Mesenchymal stem cell (in vitro differentiated cells and primary cell): Measurements from ENCODE around the gene SEPTIN3.

Experiments used
- DNase-seq: peaks from one replicate; pipeline ENCODE4 v3.0.0-alpha.2; 2013
- H2AFZ ChIP-seq: one replicate; pipeline ENCODE4 v1.6.1; 2013; ENCODE audit warnings: low read depth, mild to moderate bottlenecking, control low read depth, inconsistent platforms, low read length, moderate library complexity
- H2AK5ac ChIP-seq: 2 replicates; pipeline ENCODE4 v1.6.1; 2013; ENCODE audit warnings: low read length, moderate library complexity, mild to moderate bottlenecking, inconsistent platforms; ENCODE audit not compliant: severe bottlenecking
- H2BK120ac ChIP-seq: one replicate; pipeline ENCODE4 v1.6.1; 2013; ENCODE audit warnings: low read depth, mild to moderate bottlenecking, inconsistent platforms, low read length, moderate library complexity
- H2BK12ac ChIP-seq, 2 experiments: one replicate each; pipeline ENCODE4 v1.6.1; 2013; ENCODE audit warnings: inconsistent platforms in 2 of 2, low read length in 2 of 2, mild to moderate bottlenecking in 2 of 2, moderate library complexity in 2 of 2, control low read depth in 1 of 2
- H2BK15ac ChIP-seq: one replicate; pipeline ENCODE4 v1.6.1; 2013; ENCODE audit warnings: mild to moderate bottlenecking, low read depth, inconsistent platforms; ENCODE audit not compliant: poor library complexity, severe bottlenecking
- H2BK5ac ChIP-seq: 2 replicates; pipeline ENCODE4 v1.6.1; 2013; ENCODE audit warnings: low read depth, mild to moderate bottlenecking, low read length, control low read depth, inconsistent platforms; ENCODE audit not compliant: poor library complexity, severe bottlenecking
- H3K14ac ChIP-seq, 2 experiments: one replicate each; pipeline ENCODE4 v1.6.1; 2013; ENCODE audit warnings: inconsistent platforms in 2 of 2, low read length in 2 of 2, control low read depth in 1 of 2, mild to moderate bottlenecking in 1 of 2, moderate library complexity in 1 of 2
- H3K18ac ChIP-seq, 2 experiments: one replicate each; pipeline ENCODE4 v1.6.1; 2013; ENCODE audit warnings: inconsistent platforms in 2 of 2, low read length in 2 of 2, control low read depth in 1 of 2, low read depth in 1 of 2, mild to moderate bottlenecking in 1 of 2
- H3K23ac ChIP-seq, 2 experiments: one replicate each; pipeline ENCODE4 v1.6.1; 2013; ENCODE audit warnings: inconsistent platforms in 2 of 2, low read length in 2 of 2, mild to moderate bottlenecking in 2 of 2, moderate library complexity in 2 of 2, control low read depth in 1 of 2
- H3K27ac ChIP-seq: 2 replicates; pipeline ENCODE4 v1.5.1; 2013; ENCODE audit warnings: mild to moderate bottlenecking, moderate library complexity, low read length, control low read depth, inconsistent platforms; ENCODE audit not compliant: poor library complexity, severe bottlenecking
- H3K27me3 ChIP-seq, 2 experiments: 2 replicates each; pipeline versions ENCODE4 v1.6.1 to v1.7.0; 2013; ENCODE audit warnings: low read length in 2 of 2, mild to moderate bottlenecking in 2 of 2, moderate library complexity in 2 of 2, control low read depth in 1 of 2, inconsistent platforms in 1 of 2; ENCODE audit not compliant: control insufficient read depth in 1 of 2, insufficient read depth in 1 of 2
- H3K36me3 ChIP-seq, 2 experiments: 2 replicates each; pipeline versions ENCODE4 v1.6.1 to v1.7.0; 2013; ENCODE audit warnings: low read length in 2 of 2, control low read depth in 1 of 2, inconsistent platforms in 1 of 2, low read depth in 1 of 2, mild to moderate bottlenecking in 1 of 2; ENCODE audit not compliant: insufficient read depth in 2 of 2, control insufficient read depth in 1 of 2
- H3K4ac ChIP-seq, 2 experiments: one replicate each; pipeline ENCODE4 v1.6.1; 2013; ENCODE audit warnings: inconsistent platforms in 2 of 2, low read length in 2 of 2, mild to moderate bottlenecking in 2 of 2, moderate library complexity in 2 of 2, control low read depth in 1 of 2, low read depth in 1 of 2
- H3K4me1 ChIP-seq: 2 replicates; pipeline ENCODE4 v1.6.1; 2013; ENCODE audit warnings: low read depth, low read length, control low read depth; ENCODE audit not compliant: control insufficient read depth, insufficient read depth
- H3K4me2 ChIP-seq: 2 replicates; pipeline ENCODE4 v1.6.1; 2013; ENCODE audit warnings: low read length, mild to moderate bottlenecking, inconsistent platforms; ENCODE audit not compliant: poor library complexity, severe bottlenecking
- H3K4me3 ChIP-seq, 2 experiments: 2 replicates each; pipeline versions ENCODE4 v1.5.1 to v1.7.0; 2013; ENCODE audit warnings: low read length in 2 of 2, mild to moderate bottlenecking in 2 of 2, control low read depth in 1 of 2, low read depth in 1 of 2; ENCODE audit not compliant: insufficient read depth in 1 of 2
- H3K79me1 ChIP-seq: replicated peaks from 2 replicates; pipeline ENCODE4 v1.6.1; 2013; ENCODE audit warnings: mild to moderate bottlenecking, control low read depth, low read length, inconsistent platforms; ENCODE audit not compliant: poor library complexity, severe bottlenecking
- H3K9ac ChIP-seq: 2 replicates; pipeline ENCODE4 v1.7.0; 2013; ENCODE audit warnings: mild to moderate bottlenecking, low read length, moderate library complexity
- H3K9me3 ChIP-seq: 2 replicates; pipeline ENCODE4 v1.7.0; 2013; ENCODE audit warnings: mild to moderate bottlenecking, low read length; ENCODE audit not compliant: control insufficient read depth
- H4K8ac ChIP-seq: one replicate; pipeline ENCODE4 v1.6.1; 2013; ENCODE audit warnings: inconsistent platforms, mild to moderate bottlenecking, low read length, moderate library complexity
- H4K91ac ChIP-seq: one replicate; pipeline ENCODE4 v1.6.1; 2013; ENCODE audit warnings: mild to moderate bottlenecking, low read length, inconsistent platforms
- WGBS: methylation state at CpG from one replicate; pipeline ENCODE4 v1.1.7; 2013; ENCODE audit warnings: mixed read lengths; 5-methylcytosine and 5-hydroxymethylcytosine counted together

Gene SEPTIN3

DNA sequence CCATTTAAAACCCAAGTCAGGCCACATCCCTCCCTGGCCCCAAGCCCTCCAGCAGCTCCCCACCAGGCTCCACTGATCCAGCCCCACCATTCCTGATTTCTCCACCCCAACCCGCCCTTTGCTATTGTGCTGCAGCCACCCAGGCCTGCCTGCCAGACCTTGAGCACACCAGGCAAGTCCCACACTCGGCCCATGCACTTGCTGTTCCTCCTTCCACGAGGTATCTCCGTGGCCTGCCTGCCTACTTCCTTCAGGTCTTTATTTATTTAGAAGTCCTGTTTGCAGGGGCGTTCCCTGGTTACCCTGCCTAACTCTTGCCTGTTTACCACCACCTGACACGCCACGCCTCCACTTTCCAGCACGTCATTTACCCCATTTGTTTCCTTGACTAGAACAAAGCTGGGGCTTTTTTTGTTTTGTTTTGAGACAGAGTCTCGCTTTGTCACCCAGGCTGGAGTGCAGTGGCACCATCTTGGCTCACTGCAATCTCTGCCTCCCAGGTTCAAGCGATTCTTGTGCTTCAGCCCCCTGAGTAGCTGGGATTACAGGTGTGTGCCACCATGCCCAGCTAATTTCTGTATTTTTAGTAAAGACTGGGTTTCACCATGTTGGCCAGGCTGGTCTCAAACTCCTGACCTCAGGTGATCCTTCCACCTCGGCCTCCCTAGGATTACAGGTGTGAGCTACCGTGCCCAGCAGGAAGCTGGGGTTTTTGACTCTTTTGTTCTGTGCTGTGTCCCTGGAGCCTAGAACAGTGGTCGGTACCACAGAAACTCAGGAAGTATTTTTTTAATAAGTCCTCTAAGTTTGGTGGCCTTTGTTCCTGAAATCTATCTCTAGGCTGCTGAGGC lies 29.0 kb upstream of the SEPTIN3 start:
- Histone ChIP-seq H3K79me1 (peaks cover 8% of the 10 kb centered on the region), H3K27ac (peak overlapping the region; percentile 26), H3K14ac (no peak overlapping the region), H3K4me1 (peaks cover 18% of the 10 kb centered on the region), H2BK12ac (peak overlapping the region; percentile 50 to 75), H4K8ac (peak overlapping the region; percentile 55), H2BK5ac (no peak overlapping the region), H3K9me3 (no peaks in the 10 kb centered on the region), H3K4ac (peak overlapping the region in 1 of 2 experiments; percentile 0), H2AFZ (no peak overlapping the region), H2BK120ac (peak overlapping the region; percentile 15), H3K27me3 (no peaks in the 10 kb centered on the region), H4K91ac (peak overlapping the region; percentile 52), H3K23ac (no peak overlapping the region), H2BK15ac (no peak overlapping the region), H3K9ac (no peak overlapping the region), H2AK5ac (no peak overlapping the region), H3K36me3 (peaks cover 0 to 12% of the 10 kb centered on the region in 2 experiments), H3K4me3 (no peak overlapping the region), H3K4me2 (no peak overlapping the region), H3K18ac (peak overlapping the region; percentile 52 to 58)
- peak; percentile 29 for DNase-seq
- 95% methylated on average over 12 of the region's 13 CpGs for WGBS

DNA sequence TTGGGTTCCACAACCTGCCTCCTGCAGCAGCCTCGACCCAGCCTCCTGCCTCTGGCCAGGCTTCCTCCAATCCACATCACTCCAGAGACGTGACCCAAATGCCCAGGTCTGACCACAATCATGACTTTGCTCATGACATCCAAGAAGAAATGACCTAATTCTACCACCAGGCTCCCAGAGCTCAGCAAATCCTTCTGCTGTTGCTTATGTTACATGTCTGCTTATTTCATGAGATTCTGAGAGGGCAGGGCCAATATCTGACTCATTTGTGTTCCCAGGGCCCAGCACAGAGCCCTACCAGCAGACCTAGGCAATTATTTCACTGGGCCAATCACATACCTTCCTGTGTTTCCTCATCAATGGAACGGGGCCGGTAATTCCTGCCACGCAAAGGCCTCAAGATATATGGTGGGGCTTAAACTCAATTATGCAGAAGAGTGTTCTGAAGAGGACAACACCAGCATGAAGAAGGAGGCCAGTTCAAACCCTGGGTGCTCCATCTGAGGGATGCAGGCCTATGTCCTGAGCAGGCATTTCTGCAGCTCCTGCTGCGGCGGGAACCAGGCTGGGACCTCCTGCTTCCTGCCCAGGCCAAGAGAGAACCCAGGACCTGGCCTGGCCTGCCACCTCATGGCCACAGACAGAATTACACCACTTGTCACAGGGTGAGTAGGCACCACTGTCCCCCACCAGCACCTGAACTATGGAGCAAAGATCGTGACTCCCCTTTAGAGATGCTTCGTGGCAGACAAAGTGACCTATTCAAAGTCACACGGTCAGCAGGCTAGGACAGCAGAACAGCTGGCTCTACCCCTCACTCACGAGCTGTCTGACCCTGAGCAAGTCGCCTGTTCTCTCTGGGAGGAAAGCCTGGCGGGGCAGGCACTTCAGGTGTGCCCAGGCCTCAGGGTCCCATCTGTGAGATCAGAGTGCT lies 28.1 kb upstream of the SEPTIN3 start:
- Histone ChIP-seq H3K18ac (peak overlapping the region in 1 of 2 experiments; percentile 23), H3K14ac (no peak overlapping the region), H3K27me3 (no peaks in the 10 kb centered on the region), H4K8ac (peak overlapping the region; percentile 1), H3K27ac (peak overlapping the region; percentile 26), H3K4ac (peak overlapping the region in 1 of 2 experiments; percentile 39), H2AK5ac (no peak overlapping the region), H3K9ac (peak overlapping the region; percentile 56), H3K9me3 (no peaks in the 10 kb centered on the region), H3K23ac (no peak overlapping the region), H4K91ac (no peak overlapping the region), H2AFZ (no peak overlapping the region), H2BK5ac (no peak overlapping the region), H2BK120ac (no peak overlapping the region), H3K4me1 (peaks cover 24% of the 10 kb centered on the region), H3K4me2 (peak overlapping the region; percentile 10), H3K4me3 (no peak overlapping the region), H2BK15ac (no peak overlapping the region), H2BK12ac (peak overlapping the region in 1 of 2 experiments; percentile 29), H3K79me1 (peaks cover 13% of the 10 kb centered on the region), H3K36me3 (peaks cover 0 to 12% of the 10 kb centered on the region in 2 experiments)
- WGBS = 51% methylated on average over 13 of the region's 13 CpGs
- peak; percentile 98 for DNase-seq

DNA sequence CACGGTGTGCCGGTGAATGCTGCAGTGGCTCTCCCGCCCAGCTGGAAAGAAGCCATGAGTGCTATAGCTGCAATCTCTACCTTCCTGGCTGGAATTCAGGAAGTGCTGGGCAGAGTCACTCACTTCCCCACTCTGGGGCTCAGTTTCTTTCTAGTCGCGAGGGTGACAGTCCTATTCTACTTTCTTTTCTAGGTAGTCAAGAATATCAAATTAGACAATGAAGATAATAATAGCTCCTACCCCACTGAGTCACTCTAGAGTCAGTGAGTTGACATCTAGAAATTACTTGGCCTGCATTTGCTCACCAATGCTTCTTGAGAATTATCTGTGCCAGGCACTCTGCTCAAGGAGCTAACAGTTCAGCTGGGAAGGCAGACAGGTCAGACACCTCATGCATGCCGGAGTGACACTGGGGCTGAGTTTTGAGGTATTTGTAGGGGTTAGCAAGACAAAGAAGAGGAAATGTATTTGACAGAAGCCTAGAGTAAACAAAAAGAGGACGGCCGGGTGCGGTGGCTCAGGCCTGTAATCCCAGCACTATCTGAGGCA lies 25.5 kb upstream of the SEPTIN3 start:
- 89% methylated on average over 7 of the region's 9 CpGs for WGBS
- no peak overlapping the region for H3K27ac ChIP-seq

More for the DNA sequence above, 25.5 kb upstream of the SEPTIN3 start:
- no peak overlapping the region for H2AFZ ChIP-seq
- no peak overlapping the region for H2BK15ac ChIP-seq
- H2BK5ac ChIP-seq = no peak overlapping the region
- no peak overlapping the region for H2BK12ac ChIP-seq
- H3K4me2 ChIP-seq = no peak overlapping the region
- no peak overlapping the region for H3K9ac ChIP-seq
- no peak overlapping the region for H4K91ac ChIP-seq
- H3K9me3 ChIP-seq = no peaks in the 10 kb centered on the region
- no peak for DNase-seq
- no peaks in the 10 kb centered on the region for H3K27me3 ChIP-seq
- peaks cover 29% of the 10 kb centered on the region for H3K4me1 ChIP-seq
- H3K23ac ChIP-seq = no peak overlapping the region
- no peak overlapping the region for H3K14ac ChIP-seq
- no peak overlapping the region for H3K18ac ChIP-seq
- H3K4me3 ChIP-seq = no peak overlapping the region
- no peak overlapping the region for H3K4ac ChIP-seq
- peaks cover 10% of the 10 kb centered on the region for H3K79me1 ChIP-seq
- H2BK120ac ChIP-seq = no peak overlapping the region
- no peak overlapping the region for H4K8ac ChIP-seq
- peaks cover 0 to 11% of the 10 kb centered on the region in 2 experiments for H3K36me3 ChIP-seq
- no peak overlapping the region for H2AK5ac ChIP-seq
